Smooth muscle cell of the umbilical artery (primary cell): ENCODE results near the gene VCP. TPM values are rescaled to one million over a fixed set of nuclear protein-coding genes. Genes with fewer than 3 reads are reported as not detected.

ENCODE experiments used
- total RNA-seq: library from RNA; depleted of rRNA; stranded (reverse); fragments of >200 nt; gene quantifications from 2 replicates; pipeline ENCODE4 v1.2.3, GENCODE V29; 2014

The VCP gene
- total RNA-seq = 492 and 516 TPM in 2 replicates

GRCh38 chr9:35072461-35073278, at the start of gene VCP:
Gene VCP (minus strand): TSS chr9:35072625. CDS start chr9:35072353, 272 bp downstream.

GRCh38 chr9:35115680-35116538, 43.5 kb upstream of the VCP start, which contains the start of gene ATOSB:
Gene ATOSB (minus strand): TSS chr9:35115862. CDS start chr9:35108274, 7,588 bp downstream.

DNA sequence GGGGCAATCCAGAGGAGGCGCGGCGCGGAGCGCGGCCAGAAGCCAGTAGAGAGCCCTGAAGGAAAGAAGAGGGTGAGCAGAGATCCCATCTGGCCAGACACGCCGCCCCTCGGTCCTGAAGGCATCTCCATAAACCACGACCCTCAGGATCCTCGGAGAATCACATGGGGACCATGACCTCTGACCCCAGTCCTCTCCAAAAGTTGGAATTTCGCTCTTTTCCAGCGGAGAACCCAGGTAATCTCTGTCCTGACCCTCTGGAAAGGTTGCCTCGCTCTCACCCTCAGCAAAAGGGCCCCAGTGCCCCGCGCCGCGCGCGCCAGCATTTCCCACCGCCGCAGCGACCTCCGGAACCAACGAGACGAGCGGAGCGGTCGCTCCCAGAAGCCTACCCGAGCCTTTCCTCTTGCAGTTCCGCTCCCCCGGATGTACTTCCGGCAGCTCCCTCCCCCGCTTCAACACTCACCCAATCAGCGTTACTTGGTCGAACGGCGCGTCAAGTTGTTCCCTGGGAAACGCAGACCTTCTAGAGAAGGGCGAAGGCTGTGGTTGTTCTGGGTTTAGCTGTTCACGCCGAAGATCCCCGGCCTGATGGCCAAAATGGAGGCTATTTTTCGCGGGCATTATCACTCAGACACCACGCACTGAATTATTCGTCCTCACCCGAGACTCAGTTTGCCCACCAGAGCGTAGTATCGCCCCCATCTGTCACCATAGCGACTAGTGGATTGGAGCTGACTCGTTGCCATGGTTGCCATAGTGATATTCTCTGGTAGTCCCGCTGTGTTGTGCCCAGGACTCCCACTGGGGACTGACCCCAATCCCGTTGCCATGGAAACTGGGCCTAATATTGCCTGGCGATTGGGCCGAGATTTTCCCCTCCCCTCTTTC, 30.6 kb upstream of the VCP start, which contains the start of gene STOML2:
Gene STOML2 (minus strand): TSS at position 363 of the 891 bp plus-strand sequence. CDS start 37 bp downstream, at position 326.

GRCh38 chr9:35096035-35096849, 23.8 kb upstream of the VCP start, which contains the start of gene PIGO:
Gene PIGO (minus strand): TSS chr9:35096591. CDS start chr9:35095565, 1,026 bp downstream.

GRCh38 chr9:35079426-35080341, 7.3 kb upstream of the VCP start, which contains the start of gene FANCG:
Gene FANCG (minus strand): TSS chr9:35079942. CDS start chr9:35079524, 418 bp downstream.

Other genes starting within 250 kb of the VCP start
- gene PHF24, start 114.3 kb downstream of the VCP start, total RNA-seq = 0.05 and 0.30 TPM in 2 replicates
- 13.4 and 15.4 TPM in 2 replicates for gene DNAJB5, start 82.9 kb downstream of the VCP start, total RNA-seq
- gene FANCG, start 7.3 kb upstream of the VCP start, total RNA-seq = 6.8 and 13.4 TPM in 2 replicates
- 14.0 and 20.2 TPM in 2 replicates for gene PIGO, start 24.0 kb upstream of the VCP start, total RNA-seq
- 109 and 124 TPM in 2 replicates for gene STOML2, start 30.5 kb upstream of the VCP start, total RNA-seq
- gene ATOSB, start 43.2 kb upstream of the VCP start, total RNA-seq = 37.7 and 55.5 TPM in 2 replicates
- gene UNC13B, start 89.4 kb upstream of the VCP start, total RNA-seq = 43.7 and 64.1 TPM in 2 replicates